Activated CD8-positive, alpha-beta memory T cell treated with anti-CD3 and anti-CD28 coated beads for 36 hours (primary cell): ENCODE data around the gene CDK9. TPM values are rescaled to one million over a fixed set of nuclear protein-coding genes. Genes with fewer than 3 reads are reported as not detected.

ENCODE experiments used
- CTCF ChIA-PET: fragments of 350-600 bp; sonication (Branson Sonifier 250); formaldehyde crosslinking; loops from one replicate; lab custom pipeline; 2021; ENCODE audit warnings: antibody characterized with exemption; lab: Charles Lee
- POLR2A ChIA-PET: fragments of 350-600 bp; sonication (Branson Sonifier 250); formaldehyde crosslinking; loops from one replicate; lab custom pipeline; 2021; ENCODE audit warnings: antibody characterized with exemption; lab: Charles Lee
- total RNA-seq, 2 experiments: library from RNA; stranded (reverse); gene quantifications; one replicate each; pipeline ENCODE4 v1.2.3, GENCODE V29; 2021

CDK9 gene
- total RNA-seq, 2 experiments from 2014 or later, result 103 to 109 TPM

GRCh38 chr9:127788337-127789011 lies 2.6 kb downstream of the CDK9 start:
- POLR2A ChIA-PET, result interaction anchor here (0.6 to 3.5 kb wide), 3 partner anchors 13 to 341 kb away, joined by 3 to 22 read pairs (median 3); no protein-coding TSS in a partner anchor
- CTCF ChIA-PET, result interaction anchor here (1.0 to 2.6 kb wide), 6 partner anchors 13 to 133 kb away, joined by 3 to 13 read pairs (median 6); partner anchors contain the start of gene TOR2A

GRCh38 chr9:127789179-127789578 lies 3.3 kb downstream of the CDK9 start:
- CTCF ChIA-PET, result interaction anchor here (1.3 to 2.6 kb wide), 4 partner anchors 12 to 126 kb away, joined by 3 to 13 read pairs (median 6); partner anchors contain the start of gene TOR2A
- POLR2A ChIA-PET, result interaction anchor here (0.5 to 3.5 kb wide), 2 partner anchors 12 to 54 kb away, joined by 3 to 22 read pairs; partner anchors contain the start of gene TOR2A

GRCh38 chr9:127790094-127790855 lies 4.4 kb downstream of the CDK9 start:
- ChIA-PET POLR2A (interaction anchor here (3.5 kb wide), 1 partner anchor 11 kb away, joined by 22 read pairs; no protein-coding TSS in a partner anchor), CTCF (interaction anchor here (2.3 kb wide), 1 partner anchor 79 kb away, joined by 6 read pairs; no protein-coding TSS in a partner anchor)

- CTCF ChIA-PET, result interaction anchor here (0.6 to 2.3 kb wide), 3 partner anchors 33 to 787 kb away, joined by 3 to 6 read pairs (median 4); no protein-coding TSS in a partner anchor
- POLR2A ChIA-PET, result no interaction called here
Measured at GRCh38 chr9:127791085-127791484, 5.3 kb downstream of the CDK9 start.

GRCh38 chr9:127792417-127793031 lies 6.7 kb downstream of the CDK9 start:
- ChIA-PET CTCF (interaction anchor here (0.7 to 1.1 kb wide), 2 partner anchors 29 to 78 kb away, joined by 3 read pairs; no protein-coding TSS in a partner anchor), POLR2A (interaction anchor here (0.5 to 1.2 kb wide), 4 partner anchors 10 to 31 kb away, joined by 3 to 6 read pairs (median 4); no protein-coding TSS in a partner anchor)

GRCh38 chr9:127793093-127793708 lies 7.4 kb downstream of the CDK9 start:
- ChIA-PET CTCF (interaction anchor here (1.1 kb wide), 1 partner anchor 77 kb away, joined by 3 read pairs; no protein-coding TSS in a partner anchor), POLR2A (interaction anchor here (0.5 to 1.2 kb wide), 5 partner anchors 9 to 70 kb away, joined by 3 to 4 read pairs (median 3); partner anchors contain the start of gene FPGS)

- CTCF ChIA-PET, result interaction anchor here (1.2 kb wide), 2 partner anchors 8 to 76 kb away, joined by 3 to 4 read pairs; partner anchors contain the start of gene CDK9
- POLR2A ChIA-PET, result interaction anchor here (0.6 to 0.8 kb wide), 3 partner anchors 50 to 365 kb away, joined by 3 to 13 read pairs (median 3); no protein-coding TSS in a partner anchor
Measured at GRCh38 chr9:127794001-127794791, 8.4 kb downstream of the CDK9 start.

- CTCF ChIA-PET, result interaction anchor here (1.3 kb wide), 1 partner anchor 73 kb away, joined by 4 read pairs; no protein-coding TSS in a partner anchor
- POLR2A ChIA-PET, result interaction anchor here (0.6 to 1.1 kb wide), 4 partner anchors 11 to 709 kb away, joined by 3 to 5 read pairs (median 4); partner anchors contain the start of gene CDK9
Measured at GRCh38 chr9:127796225-127796813, 10.5 kb downstream of the CDK9 start.

GRCh38 chr9:127796852-127797370 lies 11.1 kb downstream of the CDK9 start:
- POLR2A ChIA-PET, result interaction anchor here (0.6 to 1.1 kb wide), 4 partner anchors 11 to 708 kb away, joined by 3 to 5 read pairs (median 4); partner anchors contain the start of gene CDK9
- CTCF ChIA-PET, result interaction anchor here (0.7 to 1.3 kb wide), 2 partner anchors 73 to 98 kb away, joined by 3 to 4 read pairs; no protein-coding TSS in a partner anchor

GRCh38 chr9:127801955-127802575 lies 16.2 kb downstream of the CDK9 start:
- POLR2A ChIA-PET, result interaction anchor here (0.5 to 2.2 kb wide), 9 partner anchors 9 to 102 kb away, joined by 3 to 22 read pairs (median 3); partner anchors contain the start of gene SH2D3C
- CTCF ChIA-PET, result interaction anchor here (0.7 to 1.5 kb wide), 2 partner anchors 15 to 68 kb away, joined by 3 to 4 read pairs; no protein-coding TSS in a partner anchor

- ChIA-PET POLR2A (interaction anchor here (0.6 to 2.2 kb wide), 6 partner anchors 9 to 247 kb away, joined by 3 to 22 read pairs (median 4); partner anchors contain the start of gene SH2D3C), CTCF (interaction anchor here (0.7 to 1.9 kb wide), 3 partner anchors 11 to 67 kb away, joined by 3 to 8 read pairs (median 3); no protein-coding TSS in a partner anchor)
Measured at GRCh38 chr9:127802576-127803443, 17.0 kb downstream of the CDK9 start, which contains the start of gene FPGS. Gene FPGS, plus strand, starts transcription at chr9:127802882. Its CDS starts 43 bp downstream, at chr9:127802925.

- POLR2A ChIA-PET, result interaction anchor here (0.6 to 1.7 kb wide), 4 partner anchors 18 to 248 kb away, joined by 3 to 4 read pairs (median 4); partner anchors contain the start of genes CDK9 and SH2D3C
- CTCF ChIA-PET, result interaction anchor here (0.6 to 1.9 kb wide), 3 partner anchors 10 to 364 kb away, joined by 3 to 8 read pairs (median 3); no protein-coding TSS in a partner anchor
Measured at GRCh38 chr9:127803507-127804352, 17.9 kb downstream of the CDK9 start.

GRCh38 chr9:127805620-127806019 lies 19.8 kb downstream of the CDK9 start:
- POLR2A ChIA-PET, result interaction anchor here (0.6 to 1.0 kb wide), 2 partner anchors 13 to 47 kb away, joined by 4 to 5 read pairs; no protein-coding TSS in a partner anchor
- CTCF ChIA-PET, result interaction anchor here (1.3 kb wide), 1 partner anchor 18 kb away, joined by 3 read pairs; no protein-coding TSS in a partner anchor
